ACHN (cell line): Measurements from ENCODE around the gene HOXC12.

Experiments used
- DNase-seq: peaks from one replicate; pipeline ENCODE4 v3.0.0-alpha.2; 2015
- in situ Hi-C: cut with HindIII; loops from 2 replicates; pipeline ENCODE4 v1.10.0; 2017; ENCODE audit warnings: low sequenced_read_pairs, low pct_ligation_motif_present, low pct_unique_long_range_greater_than_20kb

Gene HOXC12

DNA sequence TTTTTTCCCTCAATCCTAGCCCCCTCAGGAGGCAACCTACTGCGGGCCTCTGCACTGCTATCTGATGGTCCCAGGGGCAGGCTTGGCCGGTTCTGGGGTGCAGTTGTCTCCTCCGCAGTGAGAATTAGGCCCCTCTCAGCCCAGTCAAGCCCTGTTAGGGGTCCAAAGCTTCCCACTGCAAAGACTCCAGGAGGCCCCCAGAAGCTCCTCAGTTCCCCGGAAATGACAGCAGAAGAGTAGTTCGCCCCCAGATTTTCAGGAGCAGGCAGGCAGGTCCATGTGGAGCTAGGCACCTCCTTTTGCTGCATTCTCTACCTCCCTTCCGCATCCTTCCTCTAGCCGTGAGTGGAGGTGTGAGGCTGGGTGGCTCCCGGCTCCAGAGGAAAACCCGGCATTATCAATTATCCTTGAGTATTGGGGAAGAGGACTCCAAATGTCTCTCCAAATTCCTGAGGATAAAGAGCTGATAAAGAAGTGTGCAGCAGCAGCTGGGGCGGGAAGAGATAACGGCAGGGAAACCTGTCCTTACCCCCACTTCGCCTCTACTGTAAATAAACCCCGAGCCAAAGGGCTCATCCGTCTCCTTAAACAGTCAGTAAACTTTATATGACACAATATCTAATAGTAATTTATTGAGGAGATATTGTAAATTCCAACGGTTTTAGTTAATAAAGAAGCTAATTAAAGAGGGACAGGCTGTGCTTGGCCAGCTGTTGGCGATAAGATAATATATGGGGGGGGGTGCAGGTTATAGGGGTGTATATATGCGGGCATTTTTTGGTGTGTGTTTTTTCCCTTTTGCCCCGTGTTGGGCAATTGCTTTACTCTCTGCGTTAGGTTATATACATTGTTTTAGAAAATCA lies 641 bp upstream of the HOXC12 start:
- in situ Hi-C loops: no loop called here
- DNase-seq: no peak

- DNase-seq: no peak
- in situ Hi-C loops: no loop called here
These were observed 503 bp downstream of the HOXC12 start for GRCh38 chr12:53955036-53955775.

DNA sequence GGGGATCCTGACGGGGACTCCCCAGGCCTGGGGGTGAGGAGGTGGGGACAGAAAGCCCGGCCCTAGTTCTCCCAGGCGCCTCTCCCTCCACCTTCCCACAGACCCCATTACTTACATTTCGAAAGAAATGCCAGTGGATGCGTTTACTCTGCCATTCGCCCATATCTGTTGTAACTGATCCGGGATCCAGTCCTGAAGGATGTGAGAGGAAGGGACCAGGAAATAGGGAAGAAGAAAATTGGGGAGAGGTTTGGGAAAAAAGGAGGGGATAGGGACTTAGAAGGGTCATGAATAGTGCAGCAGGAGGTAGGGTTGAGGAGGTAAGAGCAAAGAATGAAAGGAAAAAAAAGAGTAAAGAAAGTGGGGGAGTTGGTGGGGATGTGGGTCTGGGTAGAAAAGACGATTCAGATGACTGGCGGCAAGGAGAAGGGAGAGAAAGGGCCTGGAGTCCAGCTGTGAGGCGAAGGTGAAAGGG lies 1.1 kb downstream of the HOXC12 start:
- DNase-seq: no peak

GRCh38 chr12:53956251-53956887 lies 1.7 kb downstream of the HOXC12 start:
- in situ Hi-C loops: no loop called here

More for the DNA sequence above, 1.1 kb downstream of the HOXC12 start:
- in situ Hi-C loops: no loop called here

GRCh38 chr12:53956914-53957536 lies 2.3 kb downstream of the HOXC12 start:
- in situ Hi-C loops: no loop called here
- no peak for DNase-seq

More at GRCh38 chr12:53956251-53956887, 1.7 kb downstream of the HOXC12 start:
- DNase-seq: no peak

GRCh38 chr12:53958128-53958527 lies 3.4 kb downstream of the HOXC12 start:
- DNase-seq: no peak
- in situ Hi-C loops: no loop called here

DNA sequence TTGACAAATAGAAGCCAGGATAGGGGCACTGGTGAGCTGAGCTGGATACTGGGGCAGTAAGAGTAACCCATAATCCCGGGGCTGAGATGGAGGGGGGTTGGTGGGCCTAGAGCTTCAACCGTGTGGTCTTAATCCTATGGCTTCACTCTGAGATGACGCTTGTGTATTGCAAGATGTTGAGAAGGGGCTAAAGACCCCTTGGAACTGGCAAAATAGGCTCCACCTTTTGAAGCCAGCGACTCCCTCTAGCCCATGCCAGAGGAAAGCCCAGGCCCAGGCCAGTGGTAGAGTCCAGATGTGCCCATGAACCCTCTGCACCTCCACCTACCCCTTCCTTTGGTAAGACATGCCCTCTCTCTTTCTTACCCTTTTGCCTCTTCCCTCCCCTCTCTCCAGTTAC lies 4.6 kb downstream of the HOXC12 start:
- in situ Hi-C loops: no loop called here

DNA sequence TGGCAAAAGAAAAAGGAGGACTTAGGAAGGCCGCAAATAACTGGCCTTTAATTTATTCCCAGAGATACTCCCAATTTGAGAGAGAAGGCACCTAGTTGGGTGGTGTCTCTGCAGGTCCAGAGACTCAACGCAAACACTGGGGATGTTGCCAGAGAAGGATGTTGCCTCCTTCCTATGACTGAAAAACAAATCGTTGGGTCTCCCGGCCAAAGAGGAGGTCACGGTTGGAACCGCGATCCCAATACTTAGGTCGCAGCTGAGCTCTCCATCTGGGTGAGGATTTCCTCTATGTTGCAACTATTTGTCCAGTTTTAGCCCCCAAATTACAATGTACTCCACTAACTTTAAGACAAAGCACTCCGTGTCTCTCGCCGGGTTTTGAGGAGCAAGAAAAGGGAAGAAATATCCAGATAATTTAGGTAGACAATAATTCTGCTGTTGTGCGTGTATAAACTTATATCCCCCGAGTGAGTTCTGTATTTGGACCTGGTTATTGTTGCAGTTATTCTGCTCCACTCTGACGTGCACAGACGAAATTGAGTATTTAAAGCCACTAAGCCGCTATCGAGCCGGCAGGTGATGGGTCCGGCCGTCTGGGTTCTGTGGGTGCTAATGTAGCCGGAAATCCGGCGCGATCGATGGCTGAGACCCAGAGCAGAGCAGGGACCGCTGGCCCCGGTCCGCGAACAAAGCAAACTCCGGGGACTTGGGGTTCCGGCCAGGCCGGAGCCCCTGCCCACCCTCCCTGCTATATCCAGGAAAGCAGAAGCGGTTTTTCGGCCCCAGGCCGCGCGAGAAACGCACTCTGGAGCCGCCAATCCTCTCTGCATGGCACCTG lies 5.7 kb downstream of the HOXC12 start:
- no peak for DNase-seq
- in situ Hi-C loops: no loop called here

More for the DNA sequence above, 4.6 kb downstream of the HOXC12 start:
- no peak for DNase-seq

DNA sequence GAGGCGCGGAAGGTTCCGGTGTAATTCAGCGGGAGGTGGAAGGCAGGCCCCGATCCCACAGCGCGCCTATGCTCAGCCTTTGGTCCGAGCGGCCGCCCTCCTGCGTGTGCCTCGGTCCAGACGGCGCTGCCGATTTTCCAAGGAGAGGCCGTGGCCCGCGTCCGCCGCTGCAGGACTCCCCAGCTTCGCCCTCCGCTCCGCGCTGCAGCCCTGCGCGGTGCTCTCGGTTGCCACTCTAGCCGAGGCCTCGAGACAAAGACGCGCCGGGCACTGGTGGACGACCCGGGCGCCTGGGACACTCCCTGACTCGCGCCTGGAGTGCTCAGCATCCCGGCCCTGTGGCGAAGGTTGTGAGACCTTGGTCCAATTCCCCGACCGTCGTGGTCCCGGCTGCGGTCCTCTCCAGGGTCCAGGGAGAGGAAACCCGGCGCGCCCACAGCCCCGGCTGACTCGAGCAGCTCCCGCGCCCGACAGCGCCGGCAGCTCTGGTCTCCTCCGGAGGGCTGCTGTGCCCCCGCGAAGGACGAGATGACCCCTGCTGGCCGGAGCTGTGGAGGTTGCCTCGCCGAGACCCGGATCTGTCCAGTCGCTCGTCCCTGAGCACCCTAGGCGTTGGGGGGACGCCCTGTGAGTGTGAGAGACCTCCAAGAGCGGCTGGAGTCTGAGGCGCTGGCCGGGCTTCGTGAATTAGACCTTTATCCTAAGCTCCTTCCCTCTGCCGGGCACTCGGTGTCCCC lies 6.5 kb downstream of the HOXC12 start:
- in situ Hi-C loops: no loop called here
- no peak for DNase-seq

- in situ Hi-C loops: no loop called here
- no peak for DNase-seq
These were observed 8.3 kb downstream of the HOXC12 start for GRCh38 chr12:53963005-53963404.

DNA sequence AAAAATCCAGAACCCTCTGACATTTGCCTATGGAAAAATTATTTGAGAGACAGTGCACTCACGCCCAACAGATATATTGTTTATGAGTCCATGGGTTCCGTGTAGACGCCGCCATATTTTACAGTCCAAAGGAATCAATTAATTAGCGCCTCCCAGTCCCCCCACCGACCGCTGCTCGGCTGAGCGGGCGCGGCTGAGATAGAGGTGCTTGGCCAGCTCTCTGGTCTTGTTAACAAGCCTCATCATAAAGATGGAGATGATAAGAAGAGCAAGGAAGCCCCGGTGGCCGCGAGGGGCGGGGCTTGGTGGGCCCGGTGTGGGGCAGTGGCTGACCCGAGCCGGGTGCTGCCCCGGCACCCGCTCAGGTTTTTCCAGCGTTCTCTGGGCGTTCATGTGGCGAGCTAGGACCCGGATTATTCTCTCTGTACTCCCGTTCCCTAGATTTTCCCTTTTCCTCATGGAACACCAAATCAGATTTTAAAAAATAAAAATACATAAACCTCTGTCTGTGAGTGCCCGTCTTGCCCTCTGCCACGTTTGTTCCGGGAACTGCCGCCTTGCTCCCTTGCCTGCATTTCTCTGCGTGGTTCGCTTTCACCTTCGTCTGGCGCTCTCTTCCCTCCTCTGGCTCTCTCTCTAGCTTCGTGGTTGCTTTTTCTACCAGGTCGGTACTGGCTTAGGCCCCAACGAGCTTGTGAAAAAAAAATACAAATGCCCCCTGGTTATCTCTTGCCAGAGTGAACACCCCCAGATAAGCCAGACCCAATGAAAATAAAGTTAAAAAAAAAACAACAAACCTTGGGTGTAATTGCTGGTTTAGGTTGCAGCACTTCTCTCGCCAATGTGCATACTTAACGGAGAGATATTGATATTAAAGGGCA lies 9.0 kb downstream of the HOXC12 start:
- no peak for DNase-seq
- in situ Hi-C loops: no loop called here

DNA sequence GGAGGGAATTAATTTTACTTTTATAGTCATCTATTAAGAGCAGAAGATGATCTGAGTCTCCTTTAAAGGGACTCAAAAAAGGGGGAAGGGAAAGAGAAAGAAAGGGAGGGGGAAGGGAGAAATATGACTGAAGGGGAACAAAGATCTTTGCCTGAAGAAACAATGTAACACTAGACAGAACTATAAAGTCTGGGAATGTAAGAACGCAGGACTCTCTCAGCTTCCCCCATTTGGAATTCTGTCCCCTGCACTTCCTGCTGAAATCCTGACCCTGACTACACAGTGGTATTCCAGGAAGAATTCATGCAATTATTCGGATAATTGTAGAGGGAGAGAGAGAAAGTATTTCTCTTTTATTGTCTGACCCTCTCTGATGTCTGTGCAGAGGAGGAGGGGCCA lies 9.6 kb downstream of the HOXC12 start:
- no peak for DNase-seq
- in situ Hi-C loops: no loop called here

GRCh38 chr12:53965281-53966084 lies 10.8 kb downstream of the HOXC12 start:
- in situ Hi-C loops: no loop called here
- no peak for DNase-seq

DNA sequence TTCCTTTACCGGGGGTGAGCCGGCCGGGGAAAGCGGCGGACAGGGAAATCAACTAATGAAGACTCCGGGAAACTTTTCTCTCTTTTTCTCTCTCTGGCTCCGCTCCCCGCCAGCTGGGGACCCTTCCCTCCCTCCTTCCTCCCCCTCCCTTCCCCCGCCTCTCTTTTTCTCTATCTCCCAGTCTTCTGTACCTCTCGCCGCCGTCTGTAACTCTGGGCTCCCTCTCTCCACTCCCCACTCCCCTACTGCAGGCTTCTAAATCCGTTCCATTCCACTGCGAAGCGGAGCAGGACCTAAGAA lies 11.3 kb downstream of the HOXC12 start:
- in situ Hi-C loops: no loop called here
- no peak for DNase-seq

- in situ Hi-C loops: no loop called here
- no peak for DNase-seq
These were observed 11.9 kb downstream of the HOXC12 start for GRCh38 chr12:53966385-53967133.
